Measurements from ENCODE around the gene ZFP36L1.

The ZFP36L1 gene

GRCh38 chr14:68741477-68741791 lies 51.4 kb downstream of the ZFP36L1 start:
- TF ChIP-seq ZFX (IDR thresholded peaks at IDR 0.05; ENCODE audit: borderline replicate concordance) (no peak), CTCF (IDR thresholded peaks at IDR 0.05) (no peak)
- H3K27ac ChIP-seq = no peak overlapping the region

- no peak for TF ChIP-seq ZFX (IDR thresholded peaks at IDR 0.05; ENCODE audit: borderline replicate concordance)
- no peak for TF ChIP-seq CTCF (IDR thresholded peaks at IDR 0.05)
- no peak overlapping the region for H3K27ac ChIP-seq
These were observed 51.9 kb downstream of the ZFP36L1 start for GRCh38 chr14:68740788-68741476.

- H3K27ac ChIP-seq = no peak overlapping the region
- TF ChIP-seq CTCF (IDR thresholded peaks at IDR 0.05) (no peak), ZFX (IDR thresholded peaks at IDR 0.05; ENCODE audit: borderline replicate concordance) (no peak)
These were observed 53.2 kb downstream of the ZFP36L1 start for GRCh38 chr14:68739701-68740100.

- TF ChIP-seq ZFX (IDR thresholded peaks at IDR 0.05; ENCODE audit: borderline replicate concordance) (no peak), CTCF (IDR thresholded peaks at IDR 0.05) (no peak)
- no peak overlapping the region for H3K27ac ChIP-seq
These were observed 54.3 kb downstream of the ZFP36L1 start for GRCh38 chr14:68738559-68738958.
